HG03432 (cell line): ENCODE results near the gene DCLK1.
A peak's percentile ranks its signal among the peaks of the same experiment; 100 is the strongest.
"Not testable (repeated sequence)": the region's sequence is repeated elsewhere in the genome, so short reads cannot be mapped to it uniquely, and the experiment has no call there.

ENCODE experiments used
- ATAC-seq: cut with Tn5 transposase; IDR thresholded peaks from one replicate; pipeline ENCODE4 v1.9.1; 2021; ENCODE audit warnings: mild to moderate bottlenecking, moderate library complexity; ENCODE audit not compliant: unreplicated experiment

Gene DCLK1

GRCh38 chr13:36132376-36132775, 1.2 kb upstream of the DCLK1 start:
- no peak for ATAC-seq

GRCh38 chr13:36131931-36132297, 732 bp upstream of the DCLK1 start:
- ATAC-seq = no peak

- ATAC-seq = no peak
Observed at GRCh38 chr13:36130552-36131221, 495 bp downstream of the DCLK1 start.

DNA sequence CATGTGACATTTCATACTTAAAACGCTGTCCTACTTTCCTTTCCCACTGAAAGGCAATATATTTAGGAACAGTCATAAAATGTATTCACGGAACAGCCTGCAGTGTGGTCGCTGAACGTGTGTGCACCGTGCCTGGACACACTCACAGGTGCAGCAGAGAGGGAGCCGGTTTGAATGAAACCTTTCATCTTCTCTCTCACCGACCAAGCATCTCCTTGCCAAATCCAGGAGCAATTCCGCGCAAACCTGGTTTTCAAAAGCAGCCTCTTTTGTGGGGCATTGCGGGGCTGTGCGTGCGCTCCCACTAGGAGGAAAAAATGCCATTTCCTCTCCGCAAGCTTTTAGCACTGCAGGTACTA, 1.0 kb downstream of the DCLK1 start:
- ATAC-seq = no peak

GRCh38 chr13:36129539-36129938, 1.6 kb downstream of the DCLK1 start:
- no peak for ATAC-seq

DNA sequence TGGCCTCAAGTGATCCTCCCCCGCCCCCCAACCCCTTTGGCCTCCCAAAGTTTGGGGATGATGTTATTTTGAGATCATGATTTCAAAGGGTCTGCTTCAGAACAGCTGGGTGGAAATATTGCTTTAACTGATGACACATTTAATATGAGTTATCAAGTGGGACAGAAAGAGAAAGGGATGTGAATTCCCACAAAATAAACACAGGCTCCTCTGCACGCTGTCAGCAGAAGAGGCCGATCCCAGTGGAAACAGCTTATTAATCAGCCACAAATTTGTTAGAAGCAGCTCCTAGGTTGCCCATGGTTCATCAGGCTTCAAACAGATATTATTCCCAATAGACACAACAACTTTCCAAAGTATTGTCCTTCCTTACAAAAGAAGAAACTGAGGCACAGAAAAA, 4.7 kb downstream of the DCLK1 start:
- no peak for ATAC-seq

DNA sequence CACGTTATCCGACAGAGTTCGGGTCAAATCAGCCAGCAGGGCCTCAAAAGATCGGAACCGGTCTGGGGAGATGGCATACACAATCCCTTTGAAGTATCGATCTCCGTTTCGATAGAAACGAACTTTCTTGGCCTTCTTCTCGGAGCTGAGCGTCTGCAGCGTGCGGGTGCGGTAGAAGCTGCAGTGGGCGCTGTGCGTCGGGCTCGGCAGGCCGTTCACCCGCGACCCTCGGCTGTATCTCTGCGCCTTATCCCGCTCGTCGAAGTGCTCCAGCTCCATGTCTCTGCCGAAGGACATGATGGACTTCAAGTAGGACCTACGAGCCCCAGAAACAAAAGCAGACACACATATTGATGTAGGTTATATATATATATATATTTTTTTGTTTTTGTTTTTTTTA, 5.3 kb downstream of the DCLK1 start:
- no peak for ATAC-seq

GRCh38 chr13:36124236-36124822, 6.9 kb downstream of the DCLK1 start:
- ATAC-seq = no peak

GRCh38 chr13:36115306-36115705, 15.9 kb downstream of the DCLK1 start:
- no peak for ATAC-seq

DNA sequence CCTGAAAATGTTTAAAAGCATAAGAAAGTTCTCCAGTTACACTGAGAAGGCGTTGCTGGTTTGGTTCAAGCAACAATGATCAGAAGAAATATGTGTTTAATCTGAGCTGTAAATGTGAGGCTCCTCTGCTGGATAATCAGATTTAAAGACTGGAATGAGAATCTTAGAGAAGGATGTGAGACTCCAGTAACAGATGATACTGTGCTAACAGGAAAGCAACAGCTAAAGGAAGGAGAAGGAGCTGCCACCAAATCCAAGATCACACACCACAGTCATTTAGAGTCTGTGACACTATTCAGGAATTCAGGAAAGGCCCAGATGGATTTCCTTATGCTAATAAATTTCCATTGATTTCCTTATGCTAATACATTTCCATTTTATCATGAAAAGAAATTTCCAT, 16.9 kb downstream of the DCLK1 start:
- ATAC-seq = no peak

GRCh38 chr13:36108954-36109353, 22.2 kb downstream of the DCLK1 start:
- no peak for ATAC-seq

DNA sequence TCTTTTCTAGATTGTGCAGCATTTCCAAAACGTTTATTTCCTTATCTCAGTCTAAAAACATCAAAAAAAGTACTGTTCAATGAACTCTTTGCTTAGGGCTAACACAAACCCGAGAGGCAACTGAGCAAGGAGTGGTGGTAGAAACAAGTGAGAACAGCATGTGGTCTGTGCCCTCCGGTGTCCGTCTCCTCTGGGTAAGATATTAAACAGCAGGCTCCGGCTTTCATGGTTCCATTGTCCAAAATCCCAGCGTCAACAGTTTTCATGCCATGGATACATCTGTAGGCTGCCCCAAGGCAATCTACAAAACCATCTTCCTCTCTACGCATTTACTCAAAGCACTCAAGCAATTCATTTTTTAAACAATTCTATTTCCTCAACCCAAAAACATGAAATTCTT, 22.8 kb downstream of the DCLK1 start:
- ATAC-seq = no peak

GRCh38 chr13:36107521-36107920, 23.7 kb downstream of the DCLK1 start:
- ATAC-seq = no peak

DNA sequence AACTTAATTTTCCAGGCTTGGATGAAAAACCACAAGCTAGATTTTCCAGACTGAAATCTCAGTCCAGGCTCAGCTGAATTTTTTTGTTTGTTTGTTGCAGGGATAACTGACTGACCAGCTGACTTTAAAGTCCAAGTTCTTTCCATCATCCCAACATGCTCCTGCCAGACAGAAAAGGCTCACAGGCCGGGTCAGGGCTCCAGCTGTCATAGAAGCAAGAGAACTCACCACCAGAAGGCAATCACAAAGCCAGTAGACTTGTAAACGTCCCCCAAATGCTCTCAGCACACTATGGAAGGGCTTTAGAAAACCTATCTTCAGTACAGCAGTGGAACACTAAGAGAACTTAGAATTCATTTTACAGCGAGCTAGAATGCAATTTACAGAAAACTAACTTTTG, 25.5 kb downstream of the DCLK1 start:
- no peak for ATAC-seq

DNA sequence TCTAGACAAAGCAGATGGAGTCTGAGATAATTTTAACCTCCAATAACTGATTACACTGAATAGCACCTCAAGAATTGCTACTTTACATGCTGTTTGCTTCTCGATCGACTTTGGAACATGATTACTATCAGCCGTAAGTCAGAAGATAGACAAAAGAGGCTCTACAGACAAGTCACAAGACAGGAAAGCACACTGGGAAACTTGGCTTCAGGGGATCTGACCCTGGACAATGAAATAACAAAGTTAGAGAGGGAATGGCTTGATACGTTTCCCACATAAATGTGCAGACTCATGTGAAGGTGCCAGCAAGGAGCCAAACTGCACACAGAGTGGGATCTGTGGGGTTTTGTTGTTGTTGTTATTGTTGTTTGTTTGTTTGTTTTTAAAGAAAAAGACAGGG, 28.5 kb downstream of the DCLK1 start:
- ATAC-seq = no peak

DNA sequence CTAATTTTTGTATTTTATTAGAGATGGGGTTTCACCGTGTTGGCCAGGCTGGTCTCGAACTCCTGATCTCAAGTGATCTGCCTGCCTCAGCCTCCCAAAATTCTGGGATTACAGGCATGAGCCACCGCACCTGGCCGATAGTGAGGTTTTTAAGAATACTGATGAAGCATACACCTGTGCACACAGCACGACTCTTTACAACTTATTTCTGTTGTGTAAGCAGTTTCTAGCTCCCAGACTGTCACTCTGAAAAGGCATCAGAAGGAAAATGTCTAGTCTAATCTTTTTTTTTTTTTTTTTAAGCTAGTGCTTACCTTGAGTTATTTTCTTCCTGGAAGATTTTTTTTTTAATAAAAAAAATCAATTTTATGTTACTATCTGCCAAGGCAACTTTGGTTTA, 29.3 kb downstream of the DCLK1 start:
- ATAC-seq = not testable (repeated sequence)

DNA sequence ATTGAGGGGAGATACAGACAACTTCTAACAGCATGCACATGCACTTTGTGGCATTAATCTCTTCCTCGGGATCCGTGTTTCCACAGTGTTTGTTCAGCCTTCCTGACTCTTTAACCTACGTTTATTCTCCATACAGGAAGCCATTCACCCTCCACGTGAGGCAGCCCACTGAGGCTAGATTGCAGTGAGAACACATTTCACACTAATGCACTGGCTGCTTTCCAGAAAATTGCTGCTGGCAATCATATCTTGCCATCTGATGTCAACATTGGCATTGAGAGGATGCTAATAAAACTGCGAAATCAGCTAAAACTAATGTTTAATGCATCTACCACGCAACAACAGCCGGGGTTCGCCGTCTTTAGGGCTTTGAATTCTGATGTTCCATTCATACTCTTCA, 30.0 kb downstream of the DCLK1 start:
- ATAC-seq = no peak

DNA sequence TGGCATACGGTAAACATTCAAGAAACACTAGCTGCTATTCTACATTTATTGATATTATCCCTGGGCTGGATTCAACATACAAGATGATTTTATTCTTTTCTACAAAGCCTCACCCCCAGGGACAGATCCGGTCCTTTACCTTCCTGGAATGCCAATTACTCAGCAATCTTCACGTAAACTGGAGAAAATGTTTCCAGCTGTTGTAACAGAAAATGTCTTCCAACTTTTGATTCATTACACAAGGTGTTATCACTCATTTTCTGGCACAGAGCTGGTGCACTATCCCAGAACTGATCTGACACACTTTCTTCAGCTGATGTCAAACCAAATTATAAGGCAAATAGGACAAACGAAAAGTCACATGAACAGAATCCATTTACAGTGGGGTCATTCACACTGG, 33.1 kb downstream of the DCLK1 start:
- ATAC-seq = no peak

GRCh38 chr13:36096461-36097416, 34.4 kb downstream of the DCLK1 start:
- peak; percentile 50 for ATAC-seq

- ATAC-seq = no peak
Observed at GRCh38 chr13:36094478-36094877, 36.7 kb downstream of the DCLK1 start.

DNA sequence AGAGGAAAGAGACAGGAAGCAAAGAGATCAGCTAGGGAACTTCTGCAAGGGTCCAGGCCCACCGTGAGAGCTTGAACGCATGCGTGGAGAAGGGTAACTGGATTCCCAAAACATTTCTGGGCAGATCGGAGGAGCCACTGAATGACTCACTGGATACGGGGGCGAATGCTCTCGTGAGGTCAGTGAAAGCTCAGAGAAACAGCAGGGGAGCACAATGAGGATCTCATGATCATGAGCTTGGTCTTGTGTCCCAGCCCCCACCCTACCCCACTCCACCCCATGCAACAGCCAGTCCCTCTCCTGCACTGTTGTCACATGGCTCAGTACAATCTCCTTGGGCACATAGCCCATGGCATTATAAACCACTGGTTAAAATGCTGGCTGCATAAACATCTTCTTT, 40.6 kb downstream of the DCLK1 start:
- ATAC-seq = no peak

- no peak for ATAC-seq
Observed at GRCh38 chr13:36089130-36089647, 42.0 kb downstream of the DCLK1 start.
